A549 (cell line): ENCODE measurements around the gene HOXC10. TPM values are rescaled to one million over a fixed set of nuclear protein-coding genes. Genes with fewer than 3 reads are reported as not detected.

Source experiments
- ATAC-seq, 2 experiments: fragments of 200-7000 bp in 1 of 2; fragments of >200 bp in 1 of 2; cut with Nextera tagmentation in 1 of 2; cut with Tn5 transposase in 1 of 2; 3 replicates each; pipeline versions ENCODE4 v1.8.0 to v1.9.1; 2018 to 2020; ENCODE audit warnings: mild to moderate bottlenecking in 1 of 2, moderate library complexity in 1 of 2
- CTCF ChIA-PET: fragments of 300-600 bp; sonication (Branson Sonifier 250); formaldehyde crosslinking; extraction: SDS; loops from one replicate; lab custom pipeline; 2021; ENCODE audit warnings: antibody characterized with exemption, inconsistent platforms; lab: Yijun Ruan, JAX
- POLR2A ChIA-PET: fragments of 350-600 bp; formaldehyde crosslinking; extraction: SDS; loops from one replicate; lab custom pipeline; 2021; ENCODE audit warnings: antibody characterized with exemption, inconsistent platforms; lab: Yijun Ruan, JAX
- DNase-seq, 2 experiments: peaks; one replicate each; pipeline versions ENCODE4 v3.0.0 to v3.0.0-alpha.2; 2011 to 2016; ENCODE audit warnings: low read depth in 1 of 2, low spot score in 1 of 2
- FAIRE-seq: peaks from 2 replicates; lab custom pipeline; 2011; peaks lifted over from hg19 to GRCh38; lab: Jason Lieb, UNC
- H3K27ac ChIP-seq, 2 experiments: fragments of >200 bp; sonication (Bioruptor Twin); formaldehyde crosslinking; 3 replicates each; pipeline ENCODE4 v1.5.1; 2016 to 2017
- H3K4me1 ChIP-seq: fragments of >200 bp; sonication (Bioruptor Twin); formaldehyde crosslinking; 3 replicates; pipeline ENCODE4 v1.6.1; 2016
- H3K4me2 ChIP-seq: fragments of >200 bp; sonication (Bioruptor Twin); formaldehyde crosslinking; 3 replicates; pipeline ENCODE4 v1.6.1; 2016
- H3K4me3 ChIP-seq: fragments of >200 bp; sonication (Bioruptor Twin); formaldehyde crosslinking; 3 replicates; pipeline ENCODE4 v1.5.1; 2016
- H3K9me3 ChIP-seq: fragments of >200 bp; sonication (Bioruptor Twin); formaldehyde crosslinking; 3 replicates; pipeline ENCODE4 v1.6.1; 2016
- CBX2 ChIP-seq: fragments of 200-600 bp; sonication (generic); IDR thresholded peaks from 2 replicates; pipeline ENCODE4 v1.6.1; 2016; ENCODE audit warnings: low read depth, mild to moderate bottlenecking, borderline replicate concordance
- CBX8 ChIP-seq: fragments of 200-600 bp; sonication (generic); IDR thresholded peaks from 2 replicates; pipeline ENCODE4 v1.6.1; 2016
- CEBPB ChIP-seq, 2 experiments: fragments of >200 bp in 1 of 2; sonication (Bioruptor Twin) in 1 of 2; formaldehyde crosslinking in 1 of 2; IDR thresholded peaks; 2 replicates each; pipeline ENCODE4 v1.6.1; 2012 to 2016
- CHD2 ChIP-seq: fragments of 150-350 bp; IDR thresholded peaks from 2 replicates; pipeline ENCODE4 v1.6.1; 2014; ENCODE audit warnings: low read length; ENCODE audit not compliant: partially characterized antibody
- CHD4 ChIP-seq: fragments of 200-600 bp; sonication (generic); IDR thresholded peaks from 2 replicates; pipeline ENCODE4 v1.6.1; 2016; ENCODE audit warnings: antibody characterized with exemption, mild to moderate bottlenecking, borderline replicate concordance
- EP300 ChIP-seq, 2 experiments: fragments of >200 bp; sonication (Bioruptor Twin); formaldehyde crosslinking; IDR thresholded peaks; 2 replicates in 1 of 2; 3 replicates in 1 of 2; pipeline ENCODE4 v1.6.1; 2016 to 2017
- ESRRA ChIP-seq: fragments of 150-350 bp; IDR thresholded peaks from 2 replicates; pipeline ENCODE4 v1.6.1; 2014; ENCODE audit warnings: mild to moderate bottlenecking, low read length, borderline replicate concordance
- FOXS1 ChIP-seq: fragments of 250-450 bp; sonication (Bioruptor Pico); IDR thresholded peaks from 2 replicates; pipeline ENCODE4 v1.5.0; 2020; ENCODE audit warnings: mild to moderate bottlenecking, moderate library complexity
- GATA3 ChIP-seq: IDR thresholded peaks from 2 replicates; pipeline ENCODE4 v1.6.1; 2012; ENCODE audit warnings: borderline replicate concordance
- HEYL ChIP-seq: fragments of 250-450 bp; sonication (Bioruptor Pico); IDR thresholded peaks from 2 replicates; pipeline ENCODE4 v1.8.0; 2021; ENCODE audit warnings: mild to moderate bottlenecking, moderate library complexity
- JUN ChIP-seq, 2 experiments: fragments of >200 bp; sonication (Bioruptor Twin); formaldehyde crosslinking; IDR thresholded peaks; 2 replicates in 1 of 2; 3 replicates in 1 of 2; pipeline ENCODE4 v1.6.1; 2016 to 2017
- JUNB ChIP-seq: fragments of >200 bp; sonication (Bioruptor Twin); formaldehyde crosslinking; IDR thresholded peaks from 2 replicates; pipeline ENCODE4 v1.6.1; 2016
- KDM1A ChIP-seq: fragments of 200-600 bp; sonication (generic); IDR thresholded peaks from 2 replicates; pipeline ENCODE4 v1.6.1; 2016; ENCODE audit warnings: low read depth, mild to moderate bottlenecking
- KDM5A ChIP-seq: fragments of 200-600 bp; sonication (generic); IDR thresholded peaks from 2 replicates; pipeline ENCODE4 v1.6.1; 2016; ENCODE audit warnings: antibody characterized with exemption, mild to moderate bottlenecking
- MAFK ChIP-seq: fragments of 450-650 bp; IDR thresholded peaks from 2 replicates; pipeline ENCODE4 v1.6.1; 2014; ENCODE audit not compliant: partially characterized antibody
- NPAS2 ChIP-seq: fragments of 250-450 bp; sonication (Bioruptor Pico); IDR thresholded peaks from 2 replicates; pipeline ENCODE4 v1.8.0; 2022; ENCODE audit warnings: mild to moderate bottlenecking, moderate library complexity, borderline replicate concordance
- PBX3 ChIP-seq: IDR thresholded peaks from 2 replicates; pipeline ENCODE4 v1.6.1; 2012
- PHF8 ChIP-seq: fragments of 200-600 bp; sonication (generic); IDR thresholded peaks from 2 replicates; pipeline ENCODE4 v1.6.1; 2016; ENCODE audit warnings: low read depth, mild to moderate bottlenecking, antibody characterized with exemption, moderate library complexity, borderline replicate concordance
- POLR2A ChIP-seq: IDR thresholded peaks from 2 replicates; pipeline ENCODE4 v1.6.1; 2012; ENCODE audit warnings: mild to moderate bottlenecking, low read length
- POLR2AphosphoS2 ChIP-seq: conservative IDR thresholded peaks from 2 replicates; pipeline ENCODE4 v1.6.1; 2012; ENCODE audit warnings: low read length, improper control_type of control experiment, inconsistent platforms
- RAD21 ChIP-seq, 2 experiments: fragments of >200 bp in 1 of 2; sonication (Bioruptor Twin) in 1 of 2; formaldehyde crosslinking in 1 of 2; IDR thresholded peaks in 1 of 2; conservative IDR thresholded peaks in 1 of 2; 2 replicates in 1 of 2; 3 replicates in 1 of 2; pipeline ENCODE4 v1.6.1; 2012 to 2018; ENCODE audit warnings: inconsistent platforms in 1 of 2
- RCOR1 ChIP-seq: fragments of 150-350 bp; IDR thresholded peaks from 2 replicates; pipeline ENCODE4 v1.6.1; 2014; ENCODE audit warnings: antibody characterized with exemption, low read length, low read depth
- TFCP2L1 ChIP-seq: fragments of 250-450 bp; sonication (Bioruptor Pico); IDR thresholded peaks from 2 replicates; pipeline ENCODE4 v1.5.0; 2021; ENCODE audit warnings: mild to moderate bottlenecking
- TP53 ChIP-seq: fragments of 250-450 bp; sonication (Bioruptor Pico); IDR thresholded peaks from 2 replicates; pipeline ENCODE4 v1.5.0; 2021; ENCODE audit warnings: mild to moderate bottlenecking, moderate library complexity
- USF2 ChIP-seq: fragments of 450-650 bp; IDR thresholded peaks from 2 replicates; pipeline ENCODE4 v1.6.1; 2014; ENCODE audit warnings: antibody characterized with exemption
- ZSCAN20 ChIP-seq: fragments of 250-450 bp; sonication (Bioruptor Pico); IDR thresholded peaks from 2 replicates; pipeline ENCODE4 v1.8.0; 2022; ENCODE audit warnings: mild to moderate bottlenecking, moderate library complexity
- WGBS: methylation state at CpG from one replicate; pipeline ENCODE4 v1.1.6; 2017; ENCODE audit errors: missing lambda C conversion rate; 5-methylcytosine and 5-hydroxymethylcytosine counted together
- polyA plus RNA-seq, 4 experiments: library from polyadenylated mRNA; depleted of rRNA in 3 of 4; stranded (reverse); fragments of >200 nt; fragmentation: RNase III in 1 of 4; extraction: RNeasy Plus Mini Kit Qiagen cat#74134 plus additional on column Dnase treatment in 1 of 4; gene quantifications; 2 replicates in 3 of 4; 3 replicates in 1 of 4; pipeline ENCODE4 v1.2.3, GENCODE V29; 2011 to 2017
- TF ChIP-seq, protein P1 (sequence below): fragments of 250-450 bp; sonication (Bioruptor Pico); IDR thresholded peaks from 2 replicates; pipeline ENCODE4 v1.5.0; 2021; ENCODE audit warnings: mild to moderate bottlenecking, moderate library complexity, borderline replicate concordance
- TF ChIP-seq, protein P2 (sequence below): fragments of >200 bp; sonication (Bioruptor Twin); formaldehyde crosslinking; IDR thresholded peaks from 2 replicates; pipeline ENCODE4 v1.6.1; 2016
- TF ChIP-seq, protein P3 (sequence below): IDR thresholded peaks from 2 replicates; pipeline ENCODE4 v1.6.1; 2012; ENCODE audit warnings: low read depth, borderline replicate concordance

Gene HOXC10
- polyA plus RNA-seq, 2 of the 4 experiments (the other 2 are of a cell fraction): 2.9 to 3.2 TPM

DNA sequence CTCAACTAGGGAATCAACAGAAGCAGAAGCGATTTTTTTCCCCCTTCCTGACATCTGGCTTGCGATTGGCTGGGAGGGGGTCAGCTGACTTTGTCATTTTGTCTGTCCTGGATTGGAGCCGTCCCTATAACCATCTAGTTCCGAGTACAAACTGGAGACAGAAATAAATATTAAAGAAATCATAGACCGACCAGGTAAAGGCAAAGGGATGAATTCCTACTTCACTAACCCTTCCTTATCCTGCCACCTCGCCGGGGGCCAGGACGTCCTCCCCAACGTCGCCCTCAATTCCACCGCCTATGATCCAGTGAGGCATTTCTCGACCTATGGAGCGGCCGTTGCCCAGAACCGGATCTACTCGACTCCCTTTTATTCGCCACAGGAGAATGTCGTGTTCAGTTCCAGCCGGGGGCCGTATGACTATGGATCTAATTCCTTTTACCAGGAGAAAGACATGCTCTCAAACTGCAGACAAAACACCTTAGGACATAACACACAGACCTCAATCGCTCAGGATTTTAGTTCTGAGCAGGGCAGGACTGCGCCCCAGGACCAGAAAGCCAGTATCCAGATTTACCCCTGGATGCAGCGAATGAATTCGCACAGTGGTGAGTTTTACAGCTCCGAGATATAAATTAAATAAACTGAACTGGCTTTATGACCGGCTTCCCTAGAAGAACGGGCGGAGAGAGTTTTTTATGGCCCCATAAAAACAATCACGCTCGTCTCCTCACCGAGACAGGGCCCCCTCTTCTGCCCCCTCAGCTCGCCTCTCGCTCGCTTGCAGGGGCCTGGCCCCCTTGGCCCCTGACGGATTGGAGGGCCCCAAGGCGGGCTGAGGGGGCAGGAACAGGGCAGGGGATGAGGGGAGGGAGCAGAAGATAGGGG, 43.6 kb downstream of the HOXC10 start, which contains the start of gene HOXC6:
HOXC6 (plus strand) TSS at position 127 of the 888 bp plus-strand sequence; CDS start at position 209, 82 bp downstream.
- peak; percentile 60 to 69; a peak in 5 of 6 replicates for ATAC-seq

DNA sequence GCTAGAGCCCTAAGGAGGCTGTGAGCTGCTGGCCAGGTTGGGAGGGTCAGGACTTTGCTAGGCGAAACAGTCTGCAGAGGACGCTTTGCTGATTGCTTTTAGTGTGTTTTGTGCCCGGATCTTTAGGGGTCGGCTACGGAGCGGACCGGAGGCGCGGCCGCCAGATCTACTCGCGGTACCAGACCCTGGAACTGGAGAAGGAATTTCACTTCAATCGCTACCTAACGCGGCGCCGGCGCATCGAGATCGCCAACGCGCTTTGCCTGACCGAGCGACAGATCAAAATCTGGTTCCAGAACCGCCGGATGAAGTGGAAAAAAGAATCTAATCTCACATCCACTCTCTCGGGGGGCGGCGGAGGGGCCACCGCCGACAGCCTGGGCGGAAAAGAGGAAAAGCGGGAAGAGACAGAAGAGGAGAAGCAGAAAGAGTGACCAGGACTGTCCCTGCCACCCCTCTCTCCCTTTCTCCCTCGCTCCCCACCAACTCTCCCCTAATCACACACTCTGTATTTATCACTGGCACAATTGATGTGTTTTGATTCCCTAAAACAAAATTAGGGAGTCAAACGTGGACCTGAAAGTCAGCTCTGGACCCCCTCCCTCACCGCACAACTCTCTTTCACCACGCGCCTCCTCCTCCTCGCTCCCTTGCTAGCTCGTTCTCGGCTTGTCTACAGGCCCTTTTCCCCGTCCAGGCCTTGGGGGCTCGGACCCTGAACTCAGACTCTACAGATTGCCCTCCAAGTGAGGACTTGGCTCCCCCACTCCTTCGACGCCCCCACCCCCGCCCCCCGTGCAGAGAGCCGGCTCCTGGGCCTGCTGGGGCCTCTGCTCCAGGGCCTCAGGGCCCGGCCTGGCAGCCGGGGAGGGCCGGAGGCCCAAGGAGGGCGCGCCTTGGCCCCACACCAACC, 44.8 kb downstream of the HOXC10 start:
- TF ChIP-seq POLR2A (no peak), CBX8 (no peak), HEYL (CRISPR knock-in tag) (no peak), KDM1A (no peak), NPAS2 (CRISPR knock-in tag) (no peak), CEBPB (IDR thresholded peaks at IDR 0.05) (no peak), EP300 (IDR thresholded peaks at IDR 0.05) (no peak), RCOR1 (no peak), GATA3 (no peak), USF2 (no peak), CHD4 (no peak), PBX3 (no peak), JUN (IDR thresholded peaks at IDR 0.05) (no peak), CHD2 (no peak), PHF8 (no peak), JUNB (no peak)
- TF ChIP-seq, protein P1, sequence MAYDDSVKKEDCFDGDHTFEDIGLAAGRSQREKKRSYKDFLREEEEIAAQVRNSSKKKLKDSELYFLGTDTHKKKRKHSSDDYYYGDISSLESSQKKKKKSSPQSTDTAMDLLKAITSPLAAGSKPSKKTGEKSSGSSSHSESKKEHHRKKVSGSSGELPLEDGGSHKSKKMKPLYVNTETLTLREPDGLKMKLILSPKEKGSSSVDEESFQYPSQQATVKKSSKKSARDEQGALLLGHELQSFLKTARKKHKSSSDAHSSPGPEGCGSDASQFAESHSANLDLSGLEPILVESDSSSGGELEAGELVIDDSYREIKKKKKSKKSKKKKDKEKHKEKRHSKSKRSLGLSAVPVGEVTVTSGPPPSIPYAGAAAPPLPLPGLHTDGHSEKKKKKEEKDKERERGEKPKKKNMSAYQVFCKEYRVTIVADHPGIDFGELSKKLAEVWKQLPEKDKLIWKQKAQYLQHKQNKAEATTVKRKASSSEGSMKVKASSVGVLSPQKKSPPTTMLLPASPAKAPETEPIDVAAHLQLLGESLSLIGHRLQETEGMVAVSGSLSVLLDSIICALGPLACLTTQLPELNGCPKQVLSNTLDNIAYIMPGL: no peak
- TF ChIP-seq, protein P2, sequence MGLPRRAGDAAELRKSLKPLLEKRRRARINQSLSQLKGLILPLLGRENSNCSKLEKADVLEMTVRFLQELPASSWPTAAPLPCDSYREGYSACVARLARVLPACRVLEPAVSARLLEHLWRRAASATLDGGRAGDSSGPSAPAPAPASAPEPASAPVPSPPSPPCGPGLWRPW: no peak
- WGBS: 92% methylated on average over 46 of the region's 53 CpGs
- H3K9me3 ChIP-seq: no peaks in the 10 kb centered on the region
- H3K27ac ChIP-seq: no peak overlapping the region
- H3K4me1 ChIP-seq: peaks cover 21% of the 10 kb centered on the region
- no peak for FAIRE-seq
- ChIA-PET POLR2A (interaction anchor here (0.8 kb wide), 1 partner anchor 12 kb away, joined by 4 read pairs; no protein-coding TSS in a partner anchor), CTCF (interaction anchor here (1.2 to 27.9 kb wide), 5 partner anchors 25 to 286 kb away, joined by 3 to 476 read pairs (median 66); partner anchors contain the start of gene SMUG1)
- DNase-seq: no peak
- ATAC-seq: no peak
- no peak overlapping the region for H3K4me2 ChIP-seq
- H3K4me3 ChIP-seq: no peak overlapping the region

More for the DNA sequence above, 43.6 kb downstream of the HOXC10 start, which contains the start of gene HOXC6:
- peak within 1 kb of the TSS; percentile 52 for H3K4me3 ChIP-seq
- DNase-seq (peak; percentile 53 to 90), FAIRE-seq (peak; percentile 76)
- ChIA-PET POLR2A (interaction anchor here (0.7 to 2.4 kb wide), 3 partner anchors 12 to 344 kb away, joined by 3 to 19 read pairs (median 5); partner anchors contain the start of gene SMUG1), CTCF (interaction anchor here (0.6 to 27.9 kb wide), 7 partner anchors 8 to 186 kb away, joined by 3 to 476 read pairs (median 10); partner anchors contain the start of genes HOXC10 and SMUG1)
- no peaks in the 10 kb centered on the region for H3K9me3 ChIP-seq
- peak within 1 kb of the TSS; percentile 67 to 79 for H3K27ac ChIP-seq
- H3K4me2 ChIP-seq: peak within 1 kb of the TSS; percentile 96
- H3K4me1 ChIP-seq: peaks cover 21% of the 10 kb centered on the region
- WGBS: 26% methylated on average over 36 of the region's 36 CpGs
- TF ChIP-seq KDM5A (no peak), CEBPB (IDR thresholded peaks at IDR 0.05) (no peak), RAD21 (conservative IDR thresholded peaks at IDR 0.05 in 1 of 2, IDR thresholded peaks at IDR 0.05 in 1 of 2) (no peak), MAFK (no peak), POLR2AphosphoS2 (no peak), CBX2 (no peak), CBX8 (no peak), FOXS1 (CRISPR knock-in tag) (no peak), TFCP2L1 (CRISPR knock-in tag) (no peak), ZSCAN20 (CRISPR knock-in tag) (no peak), TP53 (CRISPR knock-in tag) (no peak), USF2 (peak; percentile 80), ESRRA (no peak)
- TF ChIP-seq, protein P3, sequence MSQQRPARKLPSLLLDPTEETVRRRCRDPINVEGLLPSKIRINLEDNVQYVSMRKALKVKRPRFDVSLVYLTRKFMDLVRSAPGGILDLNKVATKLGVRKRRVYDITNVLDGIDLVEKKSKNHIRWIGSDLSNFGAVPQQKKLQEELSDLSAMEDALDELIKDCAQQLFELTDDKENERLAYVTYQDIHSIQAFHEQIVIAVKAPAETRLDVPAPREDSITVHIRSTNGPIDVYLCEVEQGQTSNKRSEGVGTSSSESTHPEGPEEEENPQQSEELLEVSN: 0 out of 2 replicates have a peak, but pooled peaks have one; percentile 38
- TF ChIP-seq, all 56 proteins: peak for 2
